ENCODE data around the gene MYOZ2. TPM values are rescaled to one million over a fixed set of nuclear protein-coding genes. Genes with fewer than 3 reads are reported as not detected.
A peak's percentile ranks its signal among the peaks of the same experiment; 100 is the strongest.

Gene MYOZ2
- total RNA-seq (188 TPM), polyA plus RNA-seq (ENCODE audit: insufficient read depth in 1 of 8, insufficient read length in 8 of 8, low replicate concordance in 1 of 8) (100 to 1,000 TPM; 165 to 256 (median 195) TPM)
- long read RNA-seq, donor 1, transcript MYOZ2-201 (6 exons, 2,597 nt): major isoform, 58 of 87 reads
- long read RNA-seq, donor 1, partial matches to known transcripts: 29 of 87 reads
- long read RNA-seq, donor 1, other reads (novel, unspliced or antisense): 0 of 87 reads
- long read RNA-seq, donor 2, transcript MYOZ2-201 (6 exons, 2,597 nt): major isoform, 22 of 22 reads
- long read RNA-seq, donor 2, partial matches to known transcripts: 0 of 22 reads
- long read RNA-seq, donor 2, other reads (novel, unspliced or antisense): 0 of 22 reads
- long read RNA-seq, donor 3, transcript MYOZ2-201 (6 exons, 2,597 nt): major isoform, 166 of 257 reads
- long read RNA-seq, donor 3, partial matches to known transcripts: 86 of 257 reads
- long read RNA-seq, donor 3, other reads (novel, unspliced or antisense): 5 of 257 reads
- long read RNA-seq, donor 4, transcript MYOZ2-201 (6 exons, 2,597 nt): major isoform, 110 of 181 reads
- long read RNA-seq, donor 4, partial matches to known transcripts: 71 of 181 reads
- long read RNA-seq, donor 4, other reads (novel, unspliced or antisense): 0 of 181 reads
- long read RNA-seq, donor 5, transcript MYOZ2-201 (6 exons, 2,597 nt): major isoform, 245 of 388 reads
- long read RNA-seq, donor 5, partial matches to known transcripts: 136 of 388 reads
- long read RNA-seq, donor 5, other reads (novel, unspliced or antisense): 7 of 388 reads
- long read RNA-seq, donor 6, transcript MYOZ2-201 (6 exons, 2,597 nt): major isoform, 277 of 390 reads
- long read RNA-seq, donor 6, partial matches to known transcripts: 113 of 390 reads
- long read RNA-seq, donor 6, other reads (novel, unspliced or antisense): 0 of 390 reads
- long read RNA-seq, donor 7, transcript MYOZ2-201 (6 exons, 2,597 nt): major isoform, 159 of 327 reads
- long read RNA-seq, donor 7, partial matches to known transcripts: 168 of 327 reads
- long read RNA-seq, donor 7, other reads (novel, unspliced or antisense): 0 of 327 reads
- long read RNA-seq, donor 8, transcript MYOZ2-201 (6 exons, 2,597 nt): major isoform, 103 of 143 reads
- long read RNA-seq, donor 8, partial matches to known transcripts: 40 of 143 reads
- long read RNA-seq, donor 8, other reads (novel, unspliced or antisense): 0 of 143 reads
- long read RNA-seq, donor 9, transcript MYOZ2-201 (6 exons, 2,597 nt): major isoform, 144 of 248 reads
- long read RNA-seq, donor 9, partial matches to known transcripts: 104 of 248 reads
- long read RNA-seq, donor 9, other reads (novel, unspliced or antisense): 0 of 248 reads
- long read RNA-seq, donor 10, transcript MYOZ2-201 (6 exons, 2,597 nt): major isoform, 236 of 350 reads
- long read RNA-seq, donor 10, partial matches to known transcripts: 114 of 350 reads
- long read RNA-seq, donor 10, other reads (novel, unspliced or antisense): 0 of 350 reads
- long read RNA-seq, donor 11, transcript MYOZ2-201 (6 exons, 2,597 nt): major isoform, 127 of 174 reads
- long read RNA-seq, donor 11, partial matches to known transcripts: 47 of 174 reads
- long read RNA-seq, donor 11, other reads (novel, unspliced or antisense): 0 of 174 reads

DNA sequence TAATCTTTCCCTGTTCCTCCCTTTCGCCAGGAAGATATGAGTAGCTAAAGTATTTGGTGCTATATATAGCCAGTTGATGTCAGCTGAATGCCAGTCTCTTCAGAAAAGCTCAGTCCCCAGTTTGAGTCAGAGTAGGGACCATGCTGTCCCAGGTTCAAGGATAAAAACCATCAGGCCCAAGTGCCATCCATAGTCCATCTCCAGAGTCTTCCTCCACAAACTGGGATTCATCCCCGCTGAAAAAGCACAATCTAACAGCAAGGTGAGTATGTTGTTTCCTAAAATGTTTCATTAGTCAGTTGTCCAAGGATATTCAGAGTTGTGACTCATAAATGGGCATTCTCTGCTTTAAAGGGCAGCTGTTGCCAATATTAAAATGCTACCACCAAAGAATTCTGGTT is at the start of gene MYOZ2:
TSS of gene MYOZ2 (plus strand) at position 112 of the 401 bp plus-strand sequence. CDS start 694 bp downstream, outside the sequence.
- Histone ChIP-seq H3K27ac (ENCODE audit: low read length) (peak within 1 kb of the TSS; percentile 85), H3K27me3 (ENCODE audit: control insufficient read depth, insufficient read depth, low read length) (no peaks in the 10 kb centered on the region), H3K9me3 (replicated peaks; ENCODE audit: control insufficient read depth, low read depth, low read length) (no peaks in the 10 kb centered on the region), H3K4me1 (ENCODE audit: control insufficient read depth, insufficient read depth, low read length) (peaks cover 7% of the 10 kb centered on the region), H3K4me3 (ENCODE audit: low read length) (peak within 1 kb of the TSS; percentile 32), H3K36me3 (ENCODE audit: control insufficient read depth, insufficient read depth, low read length) (no peaks in the 10 kb centered on the region)
- no CpG with 5 or more reads among the region's 2 CpGs for WGBS (ENCODE audit: insufficient coverage)
- peak; percentile 56 for DNase-seq

- H3K27ac ChIP-seq (ENCODE audit: low read length): no peak overlapping the region
- H3K4me3 ChIP-seq (ENCODE audit: low read length): no peak overlapping the region
- H3K9me3 ChIP-seq (replicated peaks; ENCODE audit: control insufficient read depth, low read depth, low read length): no peaks in the 10 kb centered on the region
- H3K27me3 ChIP-seq (ENCODE audit: control insufficient read depth, insufficient read depth, low read length): no peaks in the 10 kb centered on the region
- H3K36me3 ChIP-seq (ENCODE audit: control insufficient read depth, insufficient read depth, low read length): no peaks in the 10 kb centered on the region
- H3K4me1 ChIP-seq (ENCODE audit: control insufficient read depth, insufficient read depth, low read length): no peaks in the 10 kb centered on the region
- 67% methylated on average over 2 of the region's 3 CpGs for WGBS (ENCODE audit: insufficient coverage)
- no peak for DNase-seq
Measured at GRCh38 chr4:119087121-119087520, 48.5 kb upstream of the MYOZ2 start.

DNA sequence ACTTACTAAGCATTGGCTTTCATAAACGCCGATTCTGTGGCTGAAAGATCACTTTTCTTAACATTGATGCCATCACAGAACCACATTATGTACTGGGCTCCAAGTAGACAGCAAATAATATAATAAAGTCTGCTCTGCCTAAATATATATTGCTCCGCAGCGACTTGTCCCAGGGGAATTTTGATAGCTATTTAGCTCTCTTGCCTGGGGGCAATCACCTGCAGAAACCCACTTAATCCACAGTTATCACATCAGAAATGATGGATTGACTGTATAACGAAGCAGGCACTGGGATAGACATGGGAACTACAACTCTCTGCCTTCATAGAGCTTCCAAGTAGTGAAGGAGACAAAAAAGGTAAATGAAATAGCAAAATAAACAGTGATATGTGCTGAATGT is 48.0 kb upstream of the MYOZ2 start:
- H3K4me1 ChIP-seq (ENCODE audit: control insufficient read depth, insufficient read depth, low read length): no peaks in the 10 kb centered on the region
- H3K27ac ChIP-seq (ENCODE audit: low read length): no peak overlapping the region
- no peak for DNase-seq
- H3K9me3 ChIP-seq (replicated peaks; ENCODE audit: control insufficient read depth, low read depth, low read length): no peaks in the 10 kb centered on the region
- no CpG with 5 or more reads among the region's 5 CpGs for WGBS (ENCODE audit: insufficient coverage)
- no peaks in the 10 kb centered on the region for H3K27me3 ChIP-seq (ENCODE audit: control insufficient read depth, insufficient read depth, low read length)
- no peak overlapping the region for H3K4me3 ChIP-seq (ENCODE audit: low read length)
- no peaks in the 10 kb centered on the region for H3K36me3 ChIP-seq (ENCODE audit: control insufficient read depth, insufficient read depth, low read length)

- no peak overlapping the region for H3K27ac ChIP-seq (ENCODE audit: low read length)
Measured at GRCh38 chr4:119093042-119093827, 42.4 kb upstream of the MYOZ2 start.

DNA sequence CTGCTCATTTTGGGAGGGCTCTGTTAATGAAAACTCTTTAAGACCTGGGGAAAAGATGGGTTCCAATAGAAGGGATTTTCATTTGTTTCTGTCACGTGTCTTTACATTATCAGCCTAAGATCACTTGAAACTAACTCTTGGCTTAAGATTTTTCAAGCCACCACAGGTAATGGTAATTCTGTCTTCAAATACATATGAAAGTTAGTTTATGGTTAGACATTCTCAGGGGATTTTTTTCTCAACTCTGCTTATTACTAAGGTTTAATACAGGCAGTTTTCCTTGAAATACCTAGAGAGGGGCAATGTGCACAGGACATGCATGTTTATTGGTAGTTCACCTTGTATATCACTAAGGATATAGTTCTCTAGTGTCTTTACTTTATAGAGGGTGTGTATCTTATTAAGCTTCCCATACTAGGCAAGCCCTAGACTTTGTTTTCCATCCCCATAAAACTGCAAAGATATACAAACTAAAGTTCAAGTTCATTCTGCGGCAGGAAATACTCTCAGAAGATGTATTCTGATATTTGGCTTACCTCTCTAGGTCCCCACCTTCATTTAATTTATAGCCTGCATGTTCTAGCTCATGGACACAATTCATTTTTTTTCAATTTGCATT is 38.2 kb upstream of the MYOZ2 start:
- no peak for DNase-seq
- Histone ChIP-seq H3K27ac (ENCODE audit: low read length) (no peak overlapping the region), H3K4me1 (ENCODE audit: control insufficient read depth, insufficient read depth, low read length) (no peaks in the 10 kb centered on the region), H3K36me3 (ENCODE audit: control insufficient read depth, insufficient read depth, low read length) (no peaks in the 10 kb centered on the region), H3K4me3 (ENCODE audit: low read length) (no peak overlapping the region), H3K9me3 (replicated peaks; ENCODE audit: control insufficient read depth, low read depth, low read length) (no peaks in the 10 kb centered on the region), H3K27me3 (ENCODE audit: control insufficient read depth, insufficient read depth, low read length) (no peaks in the 10 kb centered on the region)
- 100% methylated on average over 1 of the region's 2 CpGs for WGBS (ENCODE audit: insufficient coverage)

More at GRCh38 chr4:119093042-119093827, 42.4 kb upstream of the MYOZ2 start:
- WGBS (ENCODE audit: insufficient coverage): 75% methylated on average over 1 of the region's 5 CpGs
- H3K27me3 ChIP-seq (ENCODE audit: control insufficient read depth, insufficient read depth, low read length): no peaks in the 10 kb centered on the region
- no peak overlapping the region for H3K4me3 ChIP-seq (ENCODE audit: low read length)
- no peaks in the 10 kb centered on the region for H3K4me1 ChIP-seq (ENCODE audit: control insufficient read depth, insufficient read depth, low read length)
- no peak for DNase-seq
- no peaks in the 10 kb centered on the region for H3K9me3 ChIP-seq (replicated peaks; ENCODE audit: control insufficient read depth, low read depth, low read length)
- H3K36me3 ChIP-seq (ENCODE audit: control insufficient read depth, insufficient read depth, low read length): no peaks in the 10 kb centered on the region

DNA sequence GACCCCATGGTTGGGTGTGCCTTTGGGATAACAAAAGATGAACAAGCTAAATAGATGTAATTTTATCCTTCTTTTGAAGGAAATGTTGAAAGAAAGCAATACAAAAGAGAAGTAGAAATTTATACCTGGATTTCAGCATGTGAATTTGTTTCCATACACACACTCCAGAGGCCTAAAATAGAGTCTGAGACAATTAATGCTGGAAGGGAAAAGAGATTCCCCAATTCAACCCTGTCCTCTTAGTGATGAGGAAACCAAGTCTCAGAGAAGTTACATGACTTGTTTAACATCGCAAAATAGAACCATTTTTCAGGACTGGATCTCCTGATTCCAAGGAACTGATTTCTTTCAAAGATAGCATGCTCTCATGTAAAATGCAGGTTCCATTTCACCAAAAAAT is 37.3 kb upstream of the MYOZ2 start:
- Histone ChIP-seq H3K4me1 (ENCODE audit: control insufficient read depth, insufficient read depth, low read length) (no peaks in the 10 kb centered on the region), H3K4me3 (ENCODE audit: low read length) (no peak overlapping the region), H3K27ac (ENCODE audit: low read length) (no peak overlapping the region), H3K9me3 (replicated peaks; ENCODE audit: control insufficient read depth, low read depth, low read length) (no peaks in the 10 kb centered on the region), H3K27me3 (ENCODE audit: control insufficient read depth, insufficient read depth, low read length) (no peaks in the 10 kb centered on the region), H3K36me3 (ENCODE audit: control insufficient read depth, insufficient read depth, low read length) (no peaks in the 10 kb centered on the region)
- no peak for DNase-seq
- no CpG with 5 or more reads among the region's 1 CpG for WGBS (ENCODE audit: insufficient coverage)

GRCh38 chr4:119099227-119099810 is 36.3 kb upstream of the MYOZ2 start:
- Histone ChIP-seq H3K27ac (ENCODE audit: low read length) (no peak overlapping the region), H3K4me3 (ENCODE audit: low read length) (no peak overlapping the region), H3K4me1 (ENCODE audit: control insufficient read depth, insufficient read depth, low read length) (no peaks in the 10 kb centered on the region), H3K9me3 (replicated peaks; ENCODE audit: control insufficient read depth, low read depth, low read length) (no peaks in the 10 kb centered on the region), H3K27me3 (ENCODE audit: control insufficient read depth, insufficient read depth, low read length) (no peaks in the 10 kb centered on the region), H3K36me3 (ENCODE audit: control insufficient read depth, insufficient read depth, low read length) (no peaks in the 10 kb centered on the region)
- WGBS (ENCODE audit: insufficient coverage): no CpG with 5 or more reads among the region's 1 CpG
- DNase-seq: peak; percentile 36

GRCh38 chr4:119100655-119101054 is 35.0 kb upstream of the MYOZ2 start:
- no peak overlapping the region for H3K4me3 ChIP-seq (ENCODE audit: low read length)
- H3K27ac ChIP-seq (ENCODE audit: low read length): no peak overlapping the region
- H3K27me3 ChIP-seq (ENCODE audit: control insufficient read depth, insufficient read depth, low read length): no peaks in the 10 kb centered on the region
- peak; percentile 34 for DNase-seq
- no peaks in the 10 kb centered on the region for H3K9me3 ChIP-seq (replicated peaks; ENCODE audit: control insufficient read depth, low read depth, low read length)
- H3K36me3 ChIP-seq (ENCODE audit: control insufficient read depth, insufficient read depth, low read length): no peaks in the 10 kb centered on the region
- no CpG with 5 or more reads among the region's 1 CpG for WGBS (ENCODE audit: insufficient coverage)
- H3K4me1 ChIP-seq (ENCODE audit: control insufficient read depth, insufficient read depth, low read length): peaks cover 2% of the 10 kb centered on the region
